ENCODE data around the gene C5orf24.

DNA sequence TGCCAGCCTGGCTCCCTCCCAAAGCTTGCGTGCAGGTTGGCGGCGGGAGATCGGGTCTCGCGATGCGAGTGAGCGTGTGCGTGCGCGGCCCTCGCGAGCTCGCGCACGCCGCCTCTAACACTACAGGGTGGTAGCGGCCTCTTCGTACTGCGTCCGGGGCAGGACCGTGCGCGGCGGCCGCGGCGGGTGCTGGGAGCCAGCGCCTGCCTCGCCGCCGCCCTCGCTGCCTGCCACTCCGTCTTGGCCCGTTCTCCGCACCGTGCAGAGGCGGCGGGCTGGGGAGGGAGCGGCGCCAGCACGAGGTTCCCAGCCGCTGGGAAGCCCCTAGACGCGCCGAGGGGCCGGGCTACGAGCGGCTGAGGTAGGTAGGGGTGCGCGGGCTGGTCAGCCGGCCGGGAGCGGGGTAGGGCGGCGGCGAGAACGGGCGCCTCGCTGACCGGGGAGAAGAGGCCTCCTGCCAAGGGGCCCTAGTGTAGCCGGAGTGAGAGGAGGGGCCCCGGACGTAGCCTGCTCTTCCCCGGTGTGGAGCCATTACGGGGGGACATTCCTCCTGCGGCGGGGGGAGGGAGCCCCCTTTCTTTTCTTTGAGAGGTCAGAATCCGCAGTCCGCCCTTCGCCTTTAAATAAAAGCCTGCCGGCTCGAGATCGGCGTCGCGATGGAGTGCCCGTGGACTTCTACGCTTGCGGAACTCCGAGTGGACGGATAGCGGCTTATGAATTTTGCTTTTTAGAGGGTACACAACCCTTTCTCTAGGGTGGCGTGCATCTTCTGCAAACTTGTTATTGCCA is at the start of gene C5orf24:
- no peak for TF ChIP-seq CTCF (conservative IDR thresholded peaks at IDR 0.05; ENCODE audit: low read depth, low read length)
- no peak for TF ChIP-seq EZH2 (IDR thresholded peaks at IDR 0.05; ENCODE audit: borderline replicate concordance, low read depth, low read length, poor library complexity, severe bottlenecking)

Data from A673 (cell line).